Panc1 (cell line): ENCODE results near the gene KASH5.

ENCODE experiments used
- POLR2AphosphoS5 ChIP-seq: IDR thresholded peaks from 2 replicates; pipeline ENCODE4 v1.6.1; 2012; ENCODE audit warnings: mild to moderate bottlenecking, low read depth, low read length, moderate library complexity
- SIN3A ChIP-seq: IDR thresholded peaks from 2 replicates; pipeline ENCODE4 v1.6.1; 2012; ENCODE audit warnings: low read depth, mild to moderate bottlenecking, low read length, moderate library complexity, borderline replicate concordance; ENCODE audit not compliant: insufficient read depth
- TF ChIP-seq, protein P1 (sequence below): fragments of 450-650 bp; IDR thresholded peaks from 2 replicates; pipeline ENCODE4 v1.5.1; 2017; ENCODE audit warnings: mild to moderate bottlenecking
- TF ChIP-seq, protein P2 (sequence below), 2 experiments: IDR thresholded peaks; 2 replicates each; pipeline ENCODE4 v1.6.1; 2011 to 2012; ENCODE audit warnings: low read depth in 2 of 2, control low read depth in 1 of 2, low read length in 1 of 2, mild to moderate bottlenecking in 1 of 2, moderate library complexity in 1 of 2; ENCODE audit not compliant: insufficient read depth in 1 of 2

DNA sequence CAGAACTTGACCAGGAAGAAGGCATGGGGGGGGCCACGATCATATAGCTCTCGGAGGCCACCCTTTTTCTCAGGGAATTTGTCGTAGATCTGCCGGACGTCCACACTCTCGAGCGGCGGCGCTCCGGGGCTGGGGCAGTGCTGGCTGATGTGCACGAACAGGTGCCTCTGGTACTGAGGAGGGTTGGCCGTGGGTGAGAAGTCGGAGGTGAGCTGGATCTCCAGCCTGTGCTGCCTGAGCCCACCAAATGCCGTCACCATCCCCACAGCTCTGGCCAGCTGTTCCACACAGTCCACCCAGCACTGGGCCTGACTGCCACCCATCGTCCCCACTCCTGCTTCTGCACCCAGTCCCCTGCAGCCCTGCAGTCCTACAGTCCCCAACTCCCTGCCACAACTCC, 40.9 kb upstream of the KASH5 start:
- TF ChIP-seq, protein P1, sequence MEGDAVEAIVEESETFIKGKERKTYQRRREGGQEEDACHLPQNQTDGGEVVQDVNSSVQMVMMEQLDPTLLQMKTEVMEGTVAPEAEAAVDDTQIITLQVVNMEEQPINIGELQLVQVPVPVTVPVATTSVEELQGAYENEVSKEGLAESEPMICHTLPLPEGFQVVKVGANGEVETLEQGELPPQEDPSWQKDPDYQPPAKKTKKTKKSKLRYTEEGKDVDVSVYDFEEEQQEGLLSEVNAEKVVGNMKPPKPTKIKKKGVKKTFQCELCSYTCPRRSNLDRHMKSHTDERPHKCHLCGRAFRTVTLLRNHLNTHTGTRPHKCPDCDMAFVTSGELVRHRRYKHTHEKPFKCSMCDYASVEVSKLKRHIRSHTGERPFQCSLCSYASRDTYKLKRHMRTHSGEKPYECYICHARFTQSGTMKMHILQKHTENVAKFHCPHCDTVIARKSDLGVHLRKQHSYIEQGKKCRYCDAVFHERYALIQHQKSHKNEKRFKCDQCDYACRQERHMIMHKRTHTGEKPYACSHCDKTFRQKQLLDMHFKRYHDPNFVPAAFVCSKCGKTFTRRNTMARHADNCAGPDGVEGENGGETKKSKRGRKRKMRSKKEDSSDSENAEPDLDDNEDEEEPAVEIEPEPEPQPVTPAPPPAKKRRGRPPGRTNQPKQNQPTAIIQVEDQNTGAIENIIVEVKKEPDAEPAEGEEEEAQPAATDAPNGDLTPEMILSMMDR, result no peak
- TF ChIP-seq, protein P2, sequence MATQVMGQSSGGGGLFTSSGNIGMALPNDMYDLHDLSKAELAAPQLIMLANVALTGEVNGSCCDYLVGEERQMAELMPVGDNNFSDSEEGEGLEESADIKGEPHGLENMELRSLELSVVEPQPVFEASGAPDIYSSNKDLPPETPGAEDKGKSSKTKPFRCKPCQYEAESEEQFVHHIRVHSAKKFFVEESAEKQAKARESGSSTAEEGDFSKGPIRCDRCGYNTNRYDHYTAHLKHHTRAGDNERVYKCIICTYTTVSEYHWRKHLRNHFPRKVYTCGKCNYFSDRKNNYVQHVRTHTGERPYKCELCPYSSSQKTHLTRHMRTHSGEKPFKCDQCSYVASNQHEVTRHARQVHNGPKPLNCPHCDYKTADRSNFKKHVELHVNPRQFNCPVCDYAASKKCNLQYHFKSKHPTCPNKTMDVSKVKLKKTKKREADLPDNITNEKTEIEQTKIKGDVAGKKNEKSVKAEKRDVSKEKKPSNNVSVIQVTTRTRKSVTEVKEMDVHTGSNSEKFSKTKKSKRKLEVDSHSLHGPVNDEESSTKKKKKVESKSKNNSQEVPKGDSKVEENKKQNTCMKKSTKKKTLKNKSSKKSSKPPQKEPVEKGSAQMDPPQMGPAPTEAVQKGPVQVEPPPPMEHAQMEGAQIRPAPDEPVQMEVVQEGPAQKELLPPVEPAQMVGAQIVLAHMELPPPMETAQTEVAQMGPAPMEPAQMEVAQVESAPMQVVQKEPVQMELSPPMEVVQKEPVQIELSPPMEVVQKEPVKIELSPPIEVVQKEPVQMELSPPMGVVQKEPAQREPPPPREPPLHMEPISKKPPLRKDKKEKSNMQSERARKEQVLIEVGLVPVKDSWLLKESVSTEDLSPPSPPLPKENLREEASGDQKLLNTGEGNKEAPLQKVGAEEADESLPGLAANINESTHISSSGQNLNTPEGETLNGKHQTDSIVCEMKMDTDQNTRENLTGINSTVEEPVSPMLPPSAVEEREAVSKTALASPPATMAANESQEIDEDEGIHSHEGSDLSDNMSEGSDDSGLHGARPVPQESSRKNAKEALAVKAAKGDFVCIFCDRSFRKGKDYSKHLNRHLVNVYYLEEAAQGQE (IDR thresholded peaks at IDR 0.05; ENCODE audit: insufficient read depth in 1 of 2, low read depth in 2 of 2, low read length in 1 of 2), result no peak
- TF ChIP-seq POLR2AphosphoS5, result no peak
- no peak for TF ChIP-seq SIN3A
